WERI-Rb-1 (cell line): Measurements from ENCODE around the gene TSPAN5.

Experiments used
- DNase-seq: peaks from one replicate; pipeline ENCODE4 v3.0.0-alpha.2; 2020
- H3K27ac ChIP-seq: fragments of 250-450 bp; sonication (Bioruptor Pico); 2 replicates; pipeline ENCODE4 v1.5.1; 2020; ENCODE audit warnings: mild to moderate bottlenecking, moderate library complexity
- H3K27me3 ChIP-seq: fragments of 250-450 bp; sonication (Bioruptor Pico); 2 replicates; pipeline ENCODE4 v1.5.1; 2021; ENCODE audit warnings: mild to moderate bottlenecking, low read depth, moderate library complexity; ENCODE audit not compliant: insufficient read depth, severe bottlenecking
- H3K36me3 ChIP-seq: fragments of 250-450 bp; sonication (Bioruptor Pico); 2 replicates; pipeline ENCODE4 v1.5.1; 2020; ENCODE audit warnings: mild to moderate bottlenecking, moderate library complexity
- H3K4me3 ChIP-seq: 2 replicates; pipeline ENCODE4 v1.5.1; 2011; ENCODE audit warnings: low read depth, mild to moderate bottlenecking, control low read depth, low read length
- H3K9me3 ChIP-seq: fragments of 250-450 bp; sonication (Bioruptor Pico); 2 replicates; pipeline ENCODE4 v1.5.1; 2021; ENCODE audit warnings: mild to moderate bottlenecking, moderate library complexity; ENCODE audit not compliant: severe bottlenecking
- TF ChIP-seq, protein P1 (sequence below): IDR thresholded peaks from 2 replicates; pipeline ENCODE4 v1.5.1; 2011; ENCODE audit warnings: low read depth, mild to moderate bottlenecking, control low read depth, inconsistent platforms, low read length

TSPAN5 gene

DNA sequence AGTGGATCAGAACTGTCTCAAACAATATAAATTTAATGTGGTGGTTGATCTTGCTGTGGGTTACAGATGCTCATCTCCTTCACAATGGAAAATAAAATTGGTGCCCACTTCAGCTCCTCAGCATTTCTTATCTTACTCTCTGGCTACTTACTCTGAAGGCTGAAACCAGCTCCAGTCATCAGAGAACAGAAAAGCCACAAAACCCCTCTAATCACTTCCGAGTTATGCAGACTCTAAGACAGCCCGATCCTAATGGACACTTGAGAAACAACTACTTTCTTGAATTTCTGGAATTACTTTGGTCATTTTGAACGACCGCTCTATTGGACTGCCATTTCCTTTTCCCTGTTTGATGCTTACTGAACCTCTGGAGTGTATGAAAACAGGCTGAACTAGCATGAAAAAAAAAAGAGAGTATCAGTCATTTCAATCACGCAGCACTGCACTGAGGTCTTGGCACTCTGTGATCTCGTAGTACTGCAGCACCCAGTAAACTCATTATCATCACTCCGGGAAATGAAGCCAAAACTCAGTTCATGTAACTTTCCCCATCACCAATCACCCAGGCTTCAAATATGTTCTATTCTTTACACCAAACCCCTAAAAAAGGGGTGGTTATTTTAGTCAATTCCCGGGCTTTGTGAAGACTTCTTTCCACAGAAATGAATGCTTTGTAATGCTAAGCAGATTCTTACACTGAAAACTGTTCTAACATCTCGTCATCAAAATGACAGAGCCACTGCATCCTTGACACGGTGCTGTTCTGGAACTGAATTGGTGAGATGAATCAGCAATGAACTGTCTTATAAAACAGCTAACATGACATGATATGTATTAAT, 54.5 kb downstream of the TSPAN5 start:
- TF ChIP-seq, protein P1, sequence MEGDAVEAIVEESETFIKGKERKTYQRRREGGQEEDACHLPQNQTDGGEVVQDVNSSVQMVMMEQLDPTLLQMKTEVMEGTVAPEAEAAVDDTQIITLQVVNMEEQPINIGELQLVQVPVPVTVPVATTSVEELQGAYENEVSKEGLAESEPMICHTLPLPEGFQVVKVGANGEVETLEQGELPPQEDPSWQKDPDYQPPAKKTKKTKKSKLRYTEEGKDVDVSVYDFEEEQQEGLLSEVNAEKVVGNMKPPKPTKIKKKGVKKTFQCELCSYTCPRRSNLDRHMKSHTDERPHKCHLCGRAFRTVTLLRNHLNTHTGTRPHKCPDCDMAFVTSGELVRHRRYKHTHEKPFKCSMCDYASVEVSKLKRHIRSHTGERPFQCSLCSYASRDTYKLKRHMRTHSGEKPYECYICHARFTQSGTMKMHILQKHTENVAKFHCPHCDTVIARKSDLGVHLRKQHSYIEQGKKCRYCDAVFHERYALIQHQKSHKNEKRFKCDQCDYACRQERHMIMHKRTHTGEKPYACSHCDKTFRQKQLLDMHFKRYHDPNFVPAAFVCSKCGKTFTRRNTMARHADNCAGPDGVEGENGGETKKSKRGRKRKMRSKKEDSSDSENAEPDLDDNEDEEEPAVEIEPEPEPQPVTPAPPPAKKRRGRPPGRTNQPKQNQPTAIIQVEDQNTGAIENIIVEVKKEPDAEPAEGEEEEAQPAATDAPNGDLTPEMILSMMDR: no peak
- Histone ChIP-seq H3K4me3 (no peak overlapping the region), H3K27ac (no peak overlapping the region), H3K27me3 (no peaks in the 10 kb centered on the region), H3K9me3 (peaks cover 14% of the 10 kb centered on the region), H3K36me3 (peaks cover 5% of the 10 kb centered on the region; the same call in 1 of the 2 replicates)
- DNase-seq: no peak

DNA sequence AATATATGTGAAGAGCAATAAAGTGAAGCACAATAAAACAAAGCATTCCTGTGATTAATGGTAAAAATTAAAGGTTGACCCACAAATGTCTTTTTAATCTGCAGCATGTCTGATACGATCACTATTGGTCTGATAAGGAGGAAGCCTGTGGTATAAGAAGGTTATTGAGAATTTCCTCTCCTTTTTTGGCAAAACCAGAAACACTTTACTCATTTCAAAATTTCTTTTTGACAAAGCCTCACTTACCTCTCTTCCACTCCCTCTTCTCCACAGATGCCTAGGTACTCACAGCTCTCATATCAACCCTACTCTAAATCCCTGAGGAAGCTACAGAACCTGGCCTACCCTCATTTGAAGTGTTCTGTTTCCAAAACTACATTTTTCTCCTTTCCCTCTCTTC, 56.1 kb downstream of the TSPAN5 start:
- Histone ChIP-seq H3K36me3 (peaks cover 5% of the 10 kb centered on the region; the same call in 1 of the 2 replicates), H3K4me3 (no peak overlapping the region), H3K27me3 (no peaks in the 10 kb centered on the region), H3K27ac (no peak overlapping the region), H3K9me3 (peaks cover 19% of the 10 kb centered on the region)
- DNase-seq: no peak
- TF ChIP-seq, protein P1: no peak

DNA sequence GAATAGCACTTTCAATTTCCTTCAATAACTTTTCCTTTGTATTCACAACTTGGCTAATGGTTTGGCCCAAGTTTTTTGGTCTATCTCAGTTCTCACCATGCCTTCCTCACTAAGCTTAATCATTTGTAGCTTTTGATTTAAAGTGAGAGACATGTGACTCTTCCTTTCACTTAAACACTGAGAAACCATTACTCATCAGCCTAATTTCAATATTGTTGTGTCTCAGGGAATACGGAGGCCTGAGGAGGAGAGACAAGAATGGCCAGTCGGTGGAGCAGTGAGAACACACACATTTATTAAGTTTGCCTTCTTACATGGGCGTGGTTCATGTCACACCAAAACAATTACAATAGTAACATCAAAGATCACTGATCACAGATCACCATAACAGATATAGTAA, 56.7 kb downstream of the TSPAN5 start:
- no peak for DNase-seq
- H3K4me3 ChIP-seq: no peak overlapping the region
- peaks cover 5% of the 10 kb centered on the region; the same call in 1 of the 2 replicates for H3K36me3 ChIP-seq
- H3K9me3 ChIP-seq: peaks cover 19% of the 10 kb centered on the region
- H3K27ac ChIP-seq: no peak overlapping the region
- H3K27me3 ChIP-seq: no peaks in the 10 kb centered on the region
- TF ChIP-seq, protein P1: no peak

DNA sequence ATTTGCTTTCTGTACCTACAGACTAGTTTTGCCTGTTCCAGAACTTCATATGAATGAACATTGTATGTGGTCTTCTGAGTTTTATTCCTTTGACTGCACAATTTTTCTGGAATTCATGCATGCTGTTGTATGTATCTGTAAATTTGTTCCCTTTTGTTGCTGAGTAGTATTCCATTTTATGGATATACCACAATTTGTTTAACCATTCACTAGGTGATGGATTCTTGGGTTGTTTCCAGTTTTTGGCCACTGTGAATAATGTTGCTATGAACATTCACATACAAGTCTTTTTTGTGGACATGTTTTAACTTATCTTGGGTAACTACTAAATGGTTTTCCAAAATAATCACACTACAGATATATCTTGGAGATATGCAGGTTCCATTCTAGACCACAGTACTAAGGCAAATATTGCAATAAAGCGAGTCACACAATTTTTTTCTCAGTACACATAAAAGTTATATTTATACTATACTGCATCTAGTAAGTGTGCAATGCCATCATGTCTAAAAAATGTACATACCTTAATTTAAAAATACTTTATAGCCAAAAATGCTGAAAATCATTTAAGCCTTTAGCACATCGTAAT, 58.7 kb downstream of the TSPAN5 start:
- H3K4me3 ChIP-seq: no peak overlapping the region
- TF ChIP-seq, protein P1: no peak
- H3K36me3 ChIP-seq: peaks cover 5% of the 10 kb centered on the region; the same call in 1 of the 2 replicates
- H3K27me3 ChIP-seq: no peaks in the 10 kb centered on the region
- H3K27ac ChIP-seq: no peak overlapping the region
- H3K9me3 ChIP-seq: peaks cover 19% of the 10 kb centered on the region
- DNase-seq: no peak

DNA sequence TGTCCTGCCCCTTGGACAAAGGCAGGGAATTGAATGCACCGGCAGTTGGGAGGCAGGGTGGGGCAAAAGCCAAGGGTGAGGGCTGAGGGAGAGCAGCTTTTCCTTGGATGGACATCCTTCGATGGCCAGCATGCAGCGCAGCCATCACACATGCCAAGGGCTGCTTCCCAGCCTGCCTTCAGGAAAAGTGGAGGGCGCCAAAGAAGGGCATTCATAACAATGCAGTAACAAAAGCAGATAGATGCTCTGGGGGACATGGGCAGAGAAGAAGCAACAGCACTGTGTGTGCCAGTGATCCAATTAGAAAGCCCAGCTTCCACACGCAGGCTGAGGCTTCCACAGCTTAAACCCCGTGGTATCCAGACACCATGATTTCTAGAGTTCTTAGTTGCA, 71.5 kb downstream of the TSPAN5 start:
- no peak overlapping the region for H3K27ac ChIP-seq
- TF ChIP-seq, protein P1: no peak

More for the DNA sequence above, 71.5 kb downstream of the TSPAN5 start:
- DNase-seq: no peak
- H3K4me3 ChIP-seq: no peak overlapping the region
- no peaks in the 10 kb centered on the region for H3K36me3 ChIP-seq
- H3K9me3 ChIP-seq: no peaks in the 10 kb centered on the region
- no peaks in the 10 kb centered on the region for H3K27me3 ChIP-seq
